A673 (cell line): ENCODE results near the gene DEAF1. TPM values are rescaled to one million over a fixed set of nuclear protein-coding genes. Genes with fewer than 3 reads are reported as not detected.

ENCODE experiments used
- BruUV-seq: library from RNA; stranded (reverse); fragments of 400-500 nt; replicated peaks from 2 replicates; lab custom pipeline; 2021; lab: Mats Ljungman, UMichigan
- CTCF ChIA-PET: fragments of 300-600 bp; sonication (Branson Sonifier 250); formaldehyde crosslinking; loops from one replicate; lab custom pipeline; 2022; ENCODE audit warnings: antibody characterized with exemption; lab: Charles Lee
- POLR2A ChIA-PET: fragments of 300-600 bp; sonication (Branson Sonifier 250); formaldehyde crosslinking; loops from one replicate; lab custom pipeline; 2022; ENCODE audit warnings: antibody characterized with exemption; ENCODE audit not compliant: low non-redundant PET; lab: Charles Lee
- DNase-seq: peaks from one replicate; pipeline ENCODE4 v3.0.0-alpha.2; 2015; ENCODE audit warnings: low spot score
- H3K27ac ChIP-seq: fragments of 200-600 bp; sonication (generic); 2 replicates; pipeline ENCODE4 v1.5.1; 2016; ENCODE audit warnings: mixed run types, low read depth, mild to moderate bottlenecking, mixed read lengths, antibody characterized with exemption, low read length; ENCODE audit not compliant: poor library complexity, severe bottlenecking
- H3K27me3 ChIP-seq: fragments of 200-600 bp; sonication (generic); replicated peaks from 2 replicates; pipeline ENCODE4 v1.6.1; 2017; ENCODE audit warnings: mixed run types, low read depth, mild to moderate bottlenecking, mixed read lengths, antibody characterized with exemption, low read length; ENCODE audit not compliant: insufficient read depth, poor library complexity
- H3K36me3 ChIP-seq: fragments of 200-600 bp; sonication (generic); 2 replicates; pipeline ENCODE4 v1.6.1; 2016; ENCODE audit warnings: mixed run types, mild to moderate bottlenecking, mixed read lengths, antibody characterized with exemption, low read length; ENCODE audit not compliant: insufficient read depth, poor library complexity, severe bottlenecking
- H3K4me1 ChIP-seq: fragments of 200-600 bp; sonication (generic); 2 replicates; pipeline ENCODE4 v1.6.1; 2017; ENCODE audit warnings: mixed run types, mild to moderate bottlenecking, mixed read lengths, antibody characterized with exemption, low read length; ENCODE audit not compliant: insufficient read depth, poor library complexity, severe bottlenecking
- H3K4me3 ChIP-seq: fragments of 200-600 bp; sonication (generic); 2 replicates; pipeline ENCODE4 v1.5.1; 2016; ENCODE audit warnings: low read depth, mixed run types, mild to moderate bottlenecking, mixed read lengths, low read length; ENCODE audit not compliant: poor library complexity, severe bottlenecking
- H3K9me3 ChIP-seq: fragments of 200-600 bp; sonication (generic); 2 replicates; pipeline ENCODE4 v1.6.1; 2016; ENCODE audit warnings: mixed run types, low read depth, mild to moderate bottlenecking, mixed read lengths, antibody characterized with exemption, low read length; ENCODE audit not compliant: poor library complexity, severe bottlenecking
- CTCF ChIP-seq: fragments of 300-800, 200-600 bp; sonication (generic); conservative IDR thresholded peaks from 2 replicates; pipeline ENCODE4 v1.5.1; 2017; ENCODE audit warnings: low read depth, mild to moderate bottlenecking, antibody characterized with exemption, low read length, moderate library complexity, mixed read lengths
- EZH2 ChIP-seq: fragments of 200-600 bp; sonication (generic); IDR thresholded peaks from 2 replicates; pipeline ENCODE4 v1.6.1; 2017; ENCODE audit warnings: borderline replicate concordance, low read depth, mild to moderate bottlenecking, mixed read lengths, antibody characterized with exemption, low read length; ENCODE audit not compliant: poor library complexity, severe bottlenecking
- intact Hi-C: fragments of 100-400 bp; cut with micrococcal nuclease; formaldehyde crosslinking; loops from one replicate; pipeline ENCODE4 v1.10.0; 2022; ENCODE audit not compliant: unreplicated experiment
- total RNA-seq: library from RNA; stranded (reverse); gene quantifications from 2 replicates; pipeline ENCODE4 v1.2.3, GENCODE V29; 2021

DEAF1 gene
- total RNA-seq, 1 experiment from 2014 or later: 56.7 TPM

GRCh38 chr11:611001-611996, 83.7 kb downstream of the DEAF1 start:
- intact Hi-C loops: no loop called here
- H3K27me3 ChIP-seq: no peaks in the 10 kb centered on the region
- no peaks in the 10 kb centered on the region for H3K9me3 ChIP-seq
- TF ChIP-seq EZH2: no peak
- ChIA-PET CTCF (no interaction called here), POLR2A (no interaction called here)
- no peak for DNase-seq
- H3K4me1 ChIP-seq: no peaks in the 10 kb centered on the region
- no peak overlapping the region for H3K27ac ChIP-seq
- H3K4me3 ChIP-seq: no peak overlapping the region
- H3K36me3 ChIP-seq: peaks cover 49% of the 10 kb centered on the region
- BruUV-seq: no TSS peak

GRCh38 chr11:610146-610801, 84.7 kb downstream of the DEAF1 start:
- no peak for DNase-seq
- BruUV-seq: no TSS peak
- Histone ChIP-seq H3K4me3 (no peak overlapping the region), H3K27ac (no peak overlapping the region), H3K36me3 (peaks cover 59% of the 10 kb centered on the region), H3K9me3 (no peaks in the 10 kb centered on the region), H3K27me3 (no peaks in the 10 kb centered on the region), H3K4me1 (no peaks in the 10 kb centered on the region)
- ChIA-PET CTCF (no interaction called here), POLR2A (no interaction called here)
- TF ChIP-seq EZH2 (no peak), CTCF (no peak)
- intact Hi-C loops: no loop called here

- Histone ChIP-seq H3K4me3 (no peak overlapping the region), H3K27ac (no peak overlapping the region), H3K9me3 (no peaks in the 10 kb centered on the region), H3K27me3 (no peaks in the 10 kb centered on the region), H3K4me1 (no peaks in the 10 kb centered on the region), H3K36me3 (peaks cover 65% of the 10 kb centered on the region)
- ChIA-PET CTCF (no interaction called here), POLR2A (no interaction called here)
- intact Hi-C loops: no loop called here
- no peak for TF ChIP-seq EZH2
- no peak for TF ChIP-seq CTCF
- BruUV-seq: no TSS peak
- no peak for DNase-seq
These were observed 85.6 kb downstream of the DEAF1 start for GRCh38 chr11:609341-609811.
